Measurements from ENCODE around the gene SRXN1.

SRXN1 gene

GRCh38 chr20:664576-664975, 11.6 kb upstream of the SRXN1 start:
- Histone ChIP-seq H3K9me3 (no peaks in the 10 kb centered on the region), H3K4me3 (no peak overlapping the region), H3K36me3 (no peaks in the 10 kb centered on the region), H3K27ac (no peak overlapping the region), H3K4me1 (peaks cover 0 to 10% (median 3%) of the 10 kb centered on the region in 4 donors), H3K27me3 (peaks cover 0 to 92% of the 10 kb centered on the region in 2 donors)
- DNase-seq = no peak
- TF ChIP-seq CTCF (IDR thresholded peaks at IDR 0.05) = no peak
- intact Hi-C loops (cut with DNase I; ENCODE audit: low total_unique reads) = no loop called here

- Histone ChIP-seq H3K27me3 (peaks cover 0 to 87% of the 10 kb centered on the region in 2 donors), H3K36me3 (no peaks in the 10 kb centered on the region), H3K27ac (no peak overlapping the region), H3K4me1 (peaks cover 0 to 10% (median 3%) of the 10 kb centered on the region in 4 donors), H3K4me3 (no peak overlapping the region), H3K9me3 (no peaks in the 10 kb centered on the region)
- no peak for TF ChIP-seq CTCF (IDR thresholded peaks at IDR 0.05)
- DNase-seq = no peak
- intact Hi-C loops (cut with DNase I; ENCODE audit: low total_unique reads) = no loop called here
Measured at GRCh38 chr20:664151-664550, 11.2 kb upstream of the SRXN1 start.

- Histone ChIP-seq H3K27ac (no peak overlapping the region), H3K4me1 (peaks cover 0 to 10% (median 3%) of the 10 kb centered on the region in 4 donors), H3K4me3 (no peak overlapping the region), H3K36me3 (no peaks in the 10 kb centered on the region), H3K9me3 (no peaks in the 10 kb centered on the region), H3K27me3 (peaks cover 0 to 81% of the 10 kb centered on the region in 2 donors)
- intact Hi-C loops (cut with DNase I; ENCODE audit: low total_unique reads) = no loop called here
- no peak for TF ChIP-seq CTCF (IDR thresholded peaks at IDR 0.05)
- no peak for DNase-seq
Measured at GRCh38 chr20:663315-664090, 10.5 kb upstream of the SRXN1 start.

- no peak for TF ChIP-seq CTCF (IDR thresholded peaks at IDR 0.05)
- Histone ChIP-seq H3K36me3 (no peaks in the 10 kb centered on the region), H3K4me3 (no peak overlapping the region), H3K9me3 (no peaks in the 10 kb centered on the region), H3K27ac (no peak overlapping the region), H3K4me1 (peaks cover 0 to 10% (median 3%) of the 10 kb centered on the region in 4 donors), H3K27me3 (peaks cover 0 to 72% of the 10 kb centered on the region in 2 donors)
- intact Hi-C loops (cut with DNase I; ENCODE audit: low total_unique reads) = no loop called here
- no peak for DNase-seq
Measured at GRCh38 chr20:662277-663192, 9.5 kb upstream of the SRXN1 start.

- no peak for TF ChIP-seq CTCF (IDR thresholded peaks at IDR 0.05)
- Histone ChIP-seq H3K27me3 (peaks cover 0 to 64% of the 10 kb centered on the region in 2 donors), H3K4me3 (no peak overlapping the region), H3K36me3 (no peaks in the 10 kb centered on the region), H3K9me3 (no peaks in the 10 kb centered on the region), H3K4me1 (peaks cover 0 to 10% (median 3%) of the 10 kb centered on the region in 4 donors), H3K27ac (no peak overlapping the region)
- intact Hi-C loops (cut with DNase I; ENCODE audit: low total_unique reads) = no loop called here
- DNase-seq = no peak
Measured at GRCh38 chr20:661474-662270, 8.7 kb upstream of the SRXN1 start.

Measured in tibial artery (tissue), 4 donors.